B cell (primary cell): ENCODE measurements around the gene GNAI3. TPM values are rescaled to one million over a fixed set of nuclear protein-coding genes. Genes with fewer than 3 reads are reported as not detected.

Source experiments
- ATAC-seq: fragments of 200-7000 bp; cut with Tn5 transposase; one replicate; pipeline ENCODE4 v1.10.0; 2021; ENCODE audit warnings: low read depth, mild to moderate bottlenecking, moderate number of reproducible peaks, moderate library complexity
- CTCF ChIA-PET: fragments of 350-600 bp; sonication (Branson Sonifier 250); formaldehyde crosslinking; loops from one replicate; lab custom pipeline; 2021; ENCODE audit warnings: antibody characterized with exemption, inconsistent platforms; lab: Charles Lee
- POLR2A ChIA-PET: fragments of 350-600 bp; sonication (Branson Sonifier 250); formaldehyde crosslinking; loops from one replicate; lab custom pipeline; 2021; ENCODE audit warnings: antibody characterized with exemption; lab: Charles Lee
- DNase-seq: peaks from one replicate; pipeline ENCODE4 v3.0.0; 2013
- H2AFZ ChIP-seq: 2 replicates; pipeline ENCODE4 v1.6.1; 2012; ENCODE audit warnings: mild to moderate bottlenecking, low read depth, low read length; ENCODE audit not compliant: insufficient read depth, poor library complexity, severe bottlenecking
- H3K27ac ChIP-seq, 2 donors: 1 replicate in 1 of 2; 2 replicates in 1 of 2; pipeline ENCODE4 v1.5.1; 2012 to 2013; ENCODE audit warnings: low read length in 2 of 2, mild to moderate bottlenecking in 2 of 2, moderate library complexity in 1 of 2
- H3K27me3 ChIP-seq, 4 experiments: fragments of 200-600 bp in 1 of 4; sonication (generic) in 1 of 4; replicated peaks in 1 of 4; 1 replicate in 2 of 4; 2 replicates in 2 of 4; pipeline versions ENCODE4 v1.6.1 to v1.7.0; 2013 to 2016; ENCODE audit warnings: low read length in 3 of 4, mild to moderate bottlenecking in 2 of 4, mixed read lengths in 1 of 4, moderate library complexity in 1 of 4; ENCODE audit not compliant: insufficient read depth in 4 of 4, control insufficient read depth in 3 of 4; ENCODE audit errors: control extremely low read depth in 1 of 4
- H3K36me3 ChIP-seq, 2 experiments: replicated peaks in 1 of 2; 1 replicate in 1 of 2; 2 replicates in 1 of 2; pipeline versions ENCODE4 v1.6.1 to v1.7.1; 2013; ENCODE audit warnings: low read length in 1 of 2; ENCODE audit not compliant: insufficient read depth in 2 of 2, control insufficient read depth in 1 of 2; ENCODE audit errors: control extremely low read depth in 1 of 2, extremely low read depth in 1 of 2
- H3K4me1 ChIP-seq, 2 donors: fragments of 200-600 bp in 1 of 2; sonication (generic) in 1 of 2; 1 replicate in 1 of 2; 2 replicates in 1 of 2; pipeline versions ENCODE4 v1.5.1 to v1.6.1; 2013 to 2017; ENCODE audit warnings: low read length in 2 of 2; ENCODE audit not compliant: control insufficient read depth in 2 of 2, insufficient read depth in 2 of 2
- H3K4me2 ChIP-seq: replicated peaks from 2 replicates; pipeline ENCODE3; 2012; ENCODE audit warnings: mild to moderate bottlenecking, low read depth, low read length; ENCODE audit not compliant: poor library complexity, severe bottlenecking
- H3K4me3 ChIP-seq, 5 experiments: fragments of 200-600 bp in 1 of 5; sonication (generic) in 1 of 5; 1 replicate in 3 of 5; 2 replicates in 2 of 5; pipeline versions ENCODE4 v1.5.1 to v1.7.0; 2011 to 2016; ENCODE audit warnings: low read length in 4 of 5, mild to moderate bottlenecking in 4 of 5, low read depth in 2 of 5, control low read depth in 1 of 5, moderate library complexity in 1 of 5; ENCODE audit not compliant: insufficient read depth in 1 of 5; ENCODE audit errors: control extremely low read depth in 1 of 5, extremely low read depth in 1 of 5
- H3K79me2 ChIP-seq: fragments of 200-600 bp; sonication (generic); one replicate; pipeline ENCODE4 v1.6.0; 2016; ENCODE audit warnings: low read length; ENCODE audit not compliant: control insufficient read depth, insufficient read depth
- H3K9ac ChIP-seq: fragments of 200-600 bp; sonication (generic); 2 replicates; pipeline ENCODE4 v1.6.1; 2017; ENCODE audit warnings: mild to moderate bottlenecking, low read length, moderate library complexity
- H3K9me3 ChIP-seq, 3 donors: one replicate each; pipeline versions ENCODE4 v1.6.1 to v1.7.1; 2013; ENCODE audit warnings: low read length in 2 of 3; ENCODE audit not compliant: control insufficient read depth in 2 of 3, insufficient read depth in 1 of 3; ENCODE audit errors: control extremely low read depth in 1 of 3
- H4K20me1 ChIP-seq: 2 replicates; pipeline ENCODE4 v1.6.0; 2012; ENCODE audit warnings: mild to moderate bottlenecking, low read length; ENCODE audit not compliant: insufficient read depth, control insufficient read depth, poor library complexity, severe bottlenecking
- H3K27ac Mint-ChIP-seq: one replicate; pipeline ENCODE4 v1.8.0; 2021; ENCODE audit warnings: mixed read lengths
- H3K27me3 Mint-ChIP-seq: one replicate; pipeline ENCODE4 v1.8.0; 2021; ENCODE audit warnings: mixed read lengths
- H3K4me1 Mint-ChIP-seq: one replicate; pipeline ENCODE4 v1.8.0; 2021; ENCODE audit warnings: mixed read lengths
- H3K4me3 Mint-ChIP-seq: one replicate; pipeline ENCODE4 v1.8.0; 2021; ENCODE audit warnings: mixed read lengths
- H3K9me3 Mint-ChIP-seq: one replicate; pipeline ENCODE4 v1.8.0; 2022; ENCODE audit warnings: mixed read lengths; ENCODE audit not compliant: insufficient read depth
- EZH2 ChIP-seq: IDR thresholded peaks from 2 replicates; pipeline ENCODE4 v1.6.1; 2012; ENCODE audit warnings: borderline replicate concordance, low read depth, mild to moderate bottlenecking, moderate library complexity, low read length; ENCODE audit not compliant: insufficient read depth, poor library complexity, severe bottlenecking
- WGBS: methylation state at CpG from one replicate; pipeline ENCODE4 v1.1.5; 2013; ENCODE audit warnings: missing lambda C conversion rate; ENCODE audit not compliant: insufficient coverage; 5-methylcytosine and 5-hydroxymethylcytosine counted together
- intact Hi-C: fragments of 100-400 bp; cut with micrococcal nuclease; formaldehyde crosslinking; loops from one replicate; pipeline ENCODE4 v1.10.0; 2022
- polyA plus RNA-seq: library from polyadenylated mRNA; depleted of rRNA; stranded (reverse); fragments of >200 nt; gene quantifications from 2 replicates; pipeline ENCODE4 v1.2.3, GENCODE V29; 2012
- total RNA-seq, 2 donors: library from RNA; stranded (reverse); fragments of 120-200 nt in 1 of 2; gene quantifications; 1 replicate in 1 of 2; 2 replicates in 1 of 2; pipeline versions ENCODE4 v1.2.3 to v1.2.4, GENCODE V29; 2013 to 2022
- TF ChIP-seq, protein P1 (sequence below): fragments of 200-600 bp; IDR thresholded peaks from one replicate; pipeline ENCODE4 v1.8.0; 2022; ENCODE audit warnings: antibody characterized with exemption, mild to moderate bottlenecking

The GNAI3 gene
- total and polyA plus RNA-seq, 2 donors (not counting 1 experiment from before 2014, with no cell fraction given): 1.6 to 8.5 TPM

DNA sequence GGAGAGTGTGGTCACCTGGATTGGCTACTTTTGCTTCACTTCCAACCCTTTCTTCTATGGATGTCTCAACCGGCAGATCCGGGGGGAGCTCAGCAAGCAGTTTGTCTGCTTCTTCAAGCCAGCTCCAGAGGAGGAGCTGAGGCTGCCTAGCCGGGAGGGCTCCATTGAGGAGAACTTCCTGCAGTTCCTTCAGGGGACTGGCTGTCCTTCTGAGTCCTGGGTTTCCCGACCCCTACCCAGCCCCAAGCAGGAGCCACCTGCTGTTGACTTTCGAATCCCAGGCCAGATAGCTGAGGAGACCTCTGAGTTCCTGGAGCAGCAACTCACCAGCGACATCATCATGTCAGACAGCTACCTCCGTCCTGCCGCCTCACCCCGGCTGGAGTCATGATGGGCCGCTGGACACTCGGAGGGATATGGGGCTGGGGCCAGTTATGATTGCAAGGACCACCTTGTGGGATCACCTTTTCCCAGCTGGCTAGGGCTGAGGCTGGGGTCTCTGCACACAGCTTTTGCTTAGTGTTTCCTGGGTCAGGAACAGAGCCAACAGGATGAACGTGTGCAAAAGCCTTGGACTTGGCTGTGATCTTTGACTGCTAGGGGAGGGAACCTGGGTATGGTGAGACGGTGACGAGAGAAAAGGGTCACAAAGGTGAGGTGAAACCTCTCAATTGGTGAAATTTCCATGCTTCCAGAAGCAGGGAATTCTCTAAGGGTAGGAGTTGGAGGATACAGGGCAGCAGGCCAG, 4.3 kb upstream of the GNAI3 start:
- no peaks in the 10 kb centered on the region for H3K36me3 ChIP-seq
- H3K27ac ChIP-seq: no peak overlapping the region
- H3K4me2 ChIP-seq: no peak overlapping the region
- no peaks in the 10 kb centered on the region for H3K9me3 ChIP-seq
- WGBS: 91% methylated on average over 14 of the region's 14 CpGs
- peaks cover 27% of the 10 kb centered on the region for H3K79me2 ChIP-seq
- ChIA-PET CTCF (interaction anchor here (0.8 to 7.8 kb wide), 9 partner anchors 12 to 442 kb away, joined by 3 to 276 read pairs (median 8); partner anchors contain the start of genes AHCYL1 and ATXN7L2), POLR2A (no interaction called here)
- Mint-ChIP-seq H3K9me3 (no peaks in the 10 kb centered on the region), H3K4me3 (no peak overlapping the region), H3K27ac (no peak overlapping the region), H3K4me1 (peaks cover 26% of the 10 kb centered on the region), H3K27me3 (peaks cover 3% of the 10 kb centered on the region)
- DNase-seq (no peak), ATAC-seq (no peak)
- intact Hi-C loops: no loop called here
- H3K9ac ChIP-seq: no peak overlapping the region
- H4K20me1 ChIP-seq: peaks cover 6% of the 10 kb centered on the region
- peaks cover 16 to 19% of the 10 kb centered on the region in 2 donors for H3K4me1 ChIP-seq
- H3K4me3 ChIP-seq: no peak overlapping the region
- no peaks in the 10 kb centered on the region for H3K27me3 ChIP-seq
- no peak overlapping the region for H2AFZ ChIP-seq
- TF ChIP-seq, protein P1, sequence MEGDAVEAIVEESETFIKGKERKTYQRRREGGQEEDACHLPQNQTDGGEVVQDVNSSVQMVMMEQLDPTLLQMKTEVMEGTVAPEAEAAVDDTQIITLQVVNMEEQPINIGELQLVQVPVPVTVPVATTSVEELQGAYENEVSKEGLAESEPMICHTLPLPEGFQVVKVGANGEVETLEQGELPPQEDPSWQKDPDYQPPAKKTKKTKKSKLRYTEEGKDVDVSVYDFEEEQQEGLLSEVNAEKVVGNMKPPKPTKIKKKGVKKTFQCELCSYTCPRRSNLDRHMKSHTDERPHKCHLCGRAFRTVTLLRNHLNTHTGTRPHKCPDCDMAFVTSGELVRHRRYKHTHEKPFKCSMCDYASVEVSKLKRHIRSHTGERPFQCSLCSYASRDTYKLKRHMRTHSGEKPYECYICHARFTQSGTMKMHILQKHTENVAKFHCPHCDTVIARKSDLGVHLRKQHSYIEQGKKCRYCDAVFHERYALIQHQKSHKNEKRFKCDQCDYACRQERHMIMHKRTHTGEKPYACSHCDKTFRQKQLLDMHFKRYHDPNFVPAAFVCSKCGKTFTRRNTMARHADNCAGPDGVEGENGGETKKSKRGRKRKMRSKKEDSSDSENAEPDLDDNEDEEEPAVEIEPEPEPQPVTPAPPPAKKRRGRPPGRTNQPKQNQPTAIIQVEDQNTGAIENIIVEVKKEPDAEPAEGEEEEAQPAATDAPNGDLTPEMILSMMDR: no peak
- TF ChIP-seq EZH2: no peak
